DND-41 (cell line): ENCODE results near the gene EHF.

Experiments
- EZH2 ChIP-seq: IDR thresholded peaks from 3 replicates; pipeline ENCODE4 v1.6.1; 2012; ENCODE audit warnings: borderline replicate concordance, low read depth, mild to moderate bottlenecking, moderate library complexity, low read length, inconsistent platforms; ENCODE audit not compliant: severe bottlenecking
- TF ChIP-seq, protein P1 (sequence below): IDR thresholded peaks from 2 replicates; pipeline ENCODE4 v1.5.1; 2012; ENCODE audit warnings: borderline replicate concordance, low read length, moderate library complexity, mild to moderate bottlenecking; ENCODE audit not compliant: poor library complexity, severe bottlenecking; ENCODE audit errors: extremely low read depth

- TF ChIP-seq, protein P1, sequence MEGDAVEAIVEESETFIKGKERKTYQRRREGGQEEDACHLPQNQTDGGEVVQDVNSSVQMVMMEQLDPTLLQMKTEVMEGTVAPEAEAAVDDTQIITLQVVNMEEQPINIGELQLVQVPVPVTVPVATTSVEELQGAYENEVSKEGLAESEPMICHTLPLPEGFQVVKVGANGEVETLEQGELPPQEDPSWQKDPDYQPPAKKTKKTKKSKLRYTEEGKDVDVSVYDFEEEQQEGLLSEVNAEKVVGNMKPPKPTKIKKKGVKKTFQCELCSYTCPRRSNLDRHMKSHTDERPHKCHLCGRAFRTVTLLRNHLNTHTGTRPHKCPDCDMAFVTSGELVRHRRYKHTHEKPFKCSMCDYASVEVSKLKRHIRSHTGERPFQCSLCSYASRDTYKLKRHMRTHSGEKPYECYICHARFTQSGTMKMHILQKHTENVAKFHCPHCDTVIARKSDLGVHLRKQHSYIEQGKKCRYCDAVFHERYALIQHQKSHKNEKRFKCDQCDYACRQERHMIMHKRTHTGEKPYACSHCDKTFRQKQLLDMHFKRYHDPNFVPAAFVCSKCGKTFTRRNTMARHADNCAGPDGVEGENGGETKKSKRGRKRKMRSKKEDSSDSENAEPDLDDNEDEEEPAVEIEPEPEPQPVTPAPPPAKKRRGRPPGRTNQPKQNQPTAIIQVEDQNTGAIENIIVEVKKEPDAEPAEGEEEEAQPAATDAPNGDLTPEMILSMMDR: no peak
- TF ChIP-seq EZH2: no peak
Observed at GRCh38 chr11:34632105-34632791, 11.4 kb downstream of the EHF start.
